Prostate gland (tissue), 2 donors: ENCODE measurements around the gene FOXO4. TPM values are rescaled to one million over a fixed set of nuclear protein-coding genes. Genes with fewer than 3 reads are reported as not detected.

Experiments
- DNase-seq: peaks from one replicate; pipeline ENCODE4 v3.0.0-alpha.2; 2019; ENCODE audit warnings: low spot score
- H3K27ac ChIP-seq, 2 donors: fragments of 200-600 bp; sonication (generic); 2 replicates each; pipeline ENCODE4 v1.5.1; 2017 to 2019
- H3K27me3 ChIP-seq: fragments of 200-600 bp; sonication (generic); replicated peaks from 2 replicates; pipeline ENCODE4 v1.5.1; 2019; ENCODE audit not compliant: insufficient read depth
- H3K36me3 ChIP-seq, 2 donors: fragments of 200-600 bp; sonication (generic); 1 replicate in 1 of 2; 2 replicates in 1 of 2; pipeline versions ENCODE4 v1.5.1 to v1.8.1; 2017 to 2019
- H3K4me1 ChIP-seq: fragments of 200-600 bp; sonication (generic); replicated peaks from 2 replicates; pipeline ENCODE4 v1.5.1; 2019
- H3K4me3 ChIP-seq, 2 donors: fragments of 200-600 bp; sonication (generic); 2 replicates each; pipeline ENCODE4 v1.5.1; 2017 to 2019
- H3K9me3 ChIP-seq: fragments of 200-600 bp; sonication (generic); 2 replicates; pipeline ENCODE4 v1.5.1; 2017
- POLR2A ChIP-seq: fragments of 450-650 bp; IDR thresholded peaks from one replicate; pipeline ENCODE4 v1.6.1; 2016; ENCODE audit warnings: antibody characterized with exemption, mild to moderate bottlenecking
- POLR2AphosphoS5 ChIP-seq: sonication (generic); formaldehyde crosslinking; IDR thresholded peaks from one replicate; pipeline ENCODE4 v1.6.1; 2017; ENCODE audit warnings: antibody characterized with exemption
- WGBS: methylation state at CpG from one replicate; pipeline ENCODE4 v1.1.5; 2018; 5-methylcytosine and 5-hydroxymethylcytosine counted together
- intact Hi-C: fragments of 100-400 bp; cut with DNase I; formaldehyde crosslinking; loops from one replicate; pipeline ENCODE4 v1.14.2; 2022
- small RNA-seq, 2 donors: library from RNA; depleted of rRNA; stranded (forward); fragments of <200 nt; gene quantifications; one replicate each; pipeline ENCODE3, GENCODE V24; 2016
- total RNA-seq, 2 donors: library from RNA; depleted of rRNA; stranded (reverse); fragments of >200 nt; gene quantifications; one replicate each; pipeline ENCODE4 v1.1.0, GENCODE V29; 2016
- TF ChIP-seq, protein P1 (sequence below), 4 experiments: fragments of 200-600 bp in 2 of 4; fragments of 450-650 bp in 2 of 4; sonication (generic) in 2 of 4; IDR thresholded peaks; 1 replicate in 3 of 4; 2 replicates in 1 of 4; pipeline ENCODE4 v1.5.1; 2016 to 2019; ENCODE audit warnings: antibody characterized with exemption in 4 of 4, mild to moderate bottlenecking in 2 of 4, moderate library complexity in 2 of 4

The FOXO4 gene
- total RNA-seq, 2 donors from 2014 or later = 40.4 to 74.0 TPM

- H3K4me3 ChIP-seq = no peak overlapping the region
- H3K9me3 ChIP-seq = no peaks in the 10 kb centered on the region
- no peaks in the 10 kb centered on the region for H3K4me1 ChIP-seq
- TF ChIP-seq, protein P1, sequence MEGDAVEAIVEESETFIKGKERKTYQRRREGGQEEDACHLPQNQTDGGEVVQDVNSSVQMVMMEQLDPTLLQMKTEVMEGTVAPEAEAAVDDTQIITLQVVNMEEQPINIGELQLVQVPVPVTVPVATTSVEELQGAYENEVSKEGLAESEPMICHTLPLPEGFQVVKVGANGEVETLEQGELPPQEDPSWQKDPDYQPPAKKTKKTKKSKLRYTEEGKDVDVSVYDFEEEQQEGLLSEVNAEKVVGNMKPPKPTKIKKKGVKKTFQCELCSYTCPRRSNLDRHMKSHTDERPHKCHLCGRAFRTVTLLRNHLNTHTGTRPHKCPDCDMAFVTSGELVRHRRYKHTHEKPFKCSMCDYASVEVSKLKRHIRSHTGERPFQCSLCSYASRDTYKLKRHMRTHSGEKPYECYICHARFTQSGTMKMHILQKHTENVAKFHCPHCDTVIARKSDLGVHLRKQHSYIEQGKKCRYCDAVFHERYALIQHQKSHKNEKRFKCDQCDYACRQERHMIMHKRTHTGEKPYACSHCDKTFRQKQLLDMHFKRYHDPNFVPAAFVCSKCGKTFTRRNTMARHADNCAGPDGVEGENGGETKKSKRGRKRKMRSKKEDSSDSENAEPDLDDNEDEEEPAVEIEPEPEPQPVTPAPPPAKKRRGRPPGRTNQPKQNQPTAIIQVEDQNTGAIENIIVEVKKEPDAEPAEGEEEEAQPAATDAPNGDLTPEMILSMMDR (IDR thresholded peaks at IDR 0.05) = no peak
- TF ChIP-seq POLR2AphosphoS5 = no peak
- TF ChIP-seq POLR2A = no peak
- WGBS = 100% methylated on average over 1 of the region's 8 CpGs
- no peak for DNase-seq
- no peak overlapping the region for H3K27ac ChIP-seq
- intact Hi-C loops = no loop called here
- H3K36me3 ChIP-seq = no peaks in the 10 kb centered on the region
- H3K27me3 ChIP-seq = no peaks in the 10 kb centered on the region
These were observed 52.6 kb downstream of the FOXO4 start for GRCh38 chrX:71148278-71148663.

- Histone ChIP-seq H3K4me1 (no peaks in the 10 kb centered on the region), H3K4me3 (no peak overlapping the region), H3K9me3 (no peaks in the 10 kb centered on the region), H3K27me3 (no peaks in the 10 kb centered on the region), H3K27ac (no peak overlapping the region), H3K36me3 (no peaks in the 10 kb centered on the region)
- DNase-seq = no peak
- 67% methylated on average over 7 of the region's 7 CpGs for WGBS
- intact Hi-C loops = no loop called here
- TF ChIP-seq, protein P1 (IDR thresholded peaks at IDR 0.05) = no peak
- TF ChIP-seq POLR2AphosphoS5 (no peak), POLR2A (no peak)
These were observed 55.7 kb downstream of the FOXO4 start for GRCh38 chrX:71151366-71151765.

Small RNA genes lying within 50 kb of the gene (small RNA-seq; reads per million reads assigned to genes)
- gene CXorf65 = 0 reads per million in 2 donors

Other genes starting within 250 kb of the FOXO4 start
- gene TEX11, start 187.1 kb upstream of the FOXO4 start, total RNA-seq = 1 to 10 TPM in 1 of 2 donors, not detected in 1; 2.6 TPM
- 1 to 10 TPM; 2.2 to 7.6 TPM for gene SLC7A3, start 164.8 kb upstream of the FOXO4 start, total RNA-seq
- 10 to 100 TPM; 54.5 to 65.5 TPM for gene SNX12, start 27.5 kb upstream of the FOXO4 start, total RNA-seq
- gene CXorf65, start 10.9 kb downstream of the FOXO4 start, total RNA-seq = not detected
- gene IL2RG, start 15.7 kb downstream of the FOXO4 start, total RNA-seq = 1 to 10 TPM in 1 of 2 donors, under 1 TPM in 1; 0.73 to 2.8 TPM
- 10 to 100 TPM; 29.4 to 82.3 TPM for gene MED12, start 22.7 kb downstream of the FOXO4 start, total RNA-seq
- 1 to 10 TPM; 1.4 to 9.4 TPM for gene NLGN3, start 49.0 kb downstream of the FOXO4 start, total RNA-seq
- gene GJB1, start 127.4 kb downstream of the FOXO4 start, total RNA-seq = 10 to 100 TPM; 28.3 to 57.6 TPM
- 10 to 100 TPM; 23.2 to 71.6 TPM for gene ZMYM3, start 158.3 kb downstream of the FOXO4 start, total RNA-seq
- gene NONO, start 187.8 kb downstream of the FOXO4 start, total RNA-seq = 100 to 1,000 TPM; 266 to 287 TPM
- gene ITGB1BP2, start 205.9 kb downstream of the FOXO4 start, total RNA-seq = 1 to 10 TPM in 1 of 2 donors, under 1 TPM in 1; 0.77 to 6.5 TPM